Measurements from ENCODE around the gene IZUMO4.

IZUMO4 gene

DNA sequence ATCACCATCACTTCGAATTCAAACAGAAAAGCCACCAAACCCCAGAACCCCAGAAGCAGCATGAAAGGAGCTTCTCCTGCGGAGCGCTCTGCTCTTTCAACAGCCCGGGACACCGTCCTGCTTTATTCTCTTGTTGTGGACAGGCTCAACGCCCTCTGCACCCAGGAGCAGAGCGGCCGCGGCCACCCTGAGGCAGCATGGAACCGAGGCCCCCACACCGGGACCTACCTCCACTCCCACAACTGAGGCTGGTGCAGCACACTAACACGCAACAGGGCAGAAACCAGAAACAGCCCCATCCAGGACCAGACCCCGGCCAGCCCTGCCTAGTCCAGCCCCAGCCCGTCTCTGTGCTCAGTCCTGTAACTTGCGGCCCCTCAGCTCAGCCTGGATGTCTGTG, 47.5 kb downstream of the IZUMO4 start:
- no peak for DNase-seq (ENCODE audit: low read depth in 2 of 2)
- H3K4me3 ChIP-seq (replicated peaks in 1 of 2; ENCODE audit: low read depth in 2 of 2, low read length in 2 of 2), result no peak overlapping the region
- no peak for TF ChIP-seq CTCF (IDR thresholded peaks at IDR 0.05; ENCODE audit: low read depth, low read length)

- H3K4me3 ChIP-seq (replicated peaks in 1 of 2; ENCODE audit: low read depth in 2 of 2, low read length in 2 of 2), result no peak overlapping the region
- no peak for DNase-seq (ENCODE audit: low read depth in 2 of 2)
- no peak for TF ChIP-seq CTCF (IDR thresholded peaks at IDR 0.05; ENCODE audit: low read depth, low read length)
These were observed 49.1 kb downstream of the IZUMO4 start for GRCh38 chr19:2145831-2146241.

DNA sequence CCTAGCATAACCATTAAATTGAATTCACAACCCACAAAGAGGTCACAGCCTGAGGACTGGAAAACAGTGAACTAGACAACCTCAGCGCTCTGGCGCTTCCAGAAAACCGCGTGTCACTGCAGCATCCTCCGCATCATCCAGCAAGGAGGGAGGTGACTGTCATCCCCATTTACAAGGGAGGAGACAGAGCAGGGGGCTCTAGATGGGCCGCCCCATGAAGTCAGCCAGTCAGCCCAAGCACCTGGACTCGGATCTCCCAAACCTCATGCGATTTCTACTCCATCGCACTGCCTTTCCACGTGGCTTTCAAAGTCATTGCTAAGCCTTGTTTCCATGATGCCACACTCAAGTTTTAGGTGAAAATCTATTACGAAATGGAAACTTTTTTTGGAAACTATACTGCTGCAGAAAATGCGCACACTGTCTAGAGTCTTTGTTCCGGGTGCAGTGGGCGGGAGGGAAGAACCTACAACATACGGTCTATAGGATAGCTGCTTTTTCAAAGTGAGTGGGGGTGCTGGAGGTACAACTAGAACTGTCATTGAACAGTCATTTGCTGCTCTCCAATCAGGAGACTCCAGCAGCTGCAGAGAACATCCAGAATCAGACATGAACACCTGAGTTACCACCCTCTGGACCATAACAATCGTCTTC, 51.9 kb downstream of the IZUMO4 start:
- no peak for DNase-seq (ENCODE audit: low read depth in 2 of 2)
- H3K4me3 ChIP-seq (replicated peaks in 1 of 2; ENCODE audit: low read depth in 2 of 2, low read length in 2 of 2), result no peak overlapping the region
- no peak for TF ChIP-seq CTCF (IDR thresholded peaks at IDR 0.05; ENCODE audit: low read depth, low read length)

All from cardiac fibroblast (primary cell).